Neural cell (in vitro differentiated cells): ENCODE data around the gene FAM83G.
"Not testable (repeated sequence)": the region's sequence is repeated elsewhere in the genome, so short reads cannot be mapped to it uniquely, and the experiment has no call there.

ENCODE experiments used
- CTCF ChIP-seq: fragments of 450-650 bp; IDR thresholded peaks from 2 replicates; pipeline ENCODE4 v1.5.1; 2014; ENCODE audit warnings: antibody characterized with exemption, mild to moderate bottlenecking, moderate library complexity; ENCODE audit not compliant: poor library complexity, severe bottlenecking
- EP300 ChIP-seq: fragments of 450-650 bp; conservative IDR thresholded peaks from 2 replicates; pipeline ENCODE4 v1.6.1; 2014; ENCODE audit warnings: antibody characterized with exemption, mild to moderate bottlenecking, moderate library complexity; ENCODE audit not compliant: poor library complexity, severe bottlenecking
- EZH2 ChIP-seq: fragments of 200-600, 300-800 bp; shearing (Covaris generic), sonication (generic); IDR thresholded peaks from 2 replicates; pipeline ENCODE4 v1.6.1; 2014; ENCODE audit warnings: antibody characterized with exemption, low read length, borderline replicate concordance, mild to moderate bottlenecking; ENCODE audit not compliant: insufficient read depth, poor library complexity, severe bottlenecking
- POLR2AphosphoS5 ChIP-seq: IDR thresholded peaks from 2 replicates; pipeline ENCODE4 v1.6.1; 2012
- RAD21 ChIP-seq: fragments of 450-650 bp; conservative IDR thresholded peaks from 2 replicates; pipeline ENCODE4 v1.6.1; 2014; ENCODE audit warnings: antibody characterized with exemption, mild to moderate bottlenecking, moderate library complexity
- REST ChIP-seq: IDR thresholded peaks from 2 replicates; pipeline ENCODE4 v1.6.1; 2012; ENCODE audit warnings: borderline replicate concordance
- SMC3 ChIP-seq: fragments of 450-650 bp; conservative IDR thresholded peaks from 2 replicates; pipeline ENCODE4 v1.6.1; 2014; ENCODE audit warnings: antibody characterized with exemption, mild to moderate bottlenecking, moderate library complexity; ENCODE audit not compliant: poor library complexity
- TAF1 ChIP-seq: IDR thresholded peaks from 2 replicates; pipeline ENCODE4 v1.6.1; 2012; ENCODE audit warnings: low read depth

GRCh38 chr17:19021011-19021621 lies 16.6 kb upstream of the FAM83G start:
- TF ChIP-seq CTCF, EZH2, SMC3, POLR2AphosphoS5, EP300, TAF1, REST, RAD21: not testable (repeated sequence)
